ENCODE measurements around the gene ADCY10.
"Not testable (repeated sequence)": the region's sequence is repeated elsewhere in the genome, so short reads cannot be mapped to it uniquely, and the experiment has no call there.

Gene ADCY10

DNA sequence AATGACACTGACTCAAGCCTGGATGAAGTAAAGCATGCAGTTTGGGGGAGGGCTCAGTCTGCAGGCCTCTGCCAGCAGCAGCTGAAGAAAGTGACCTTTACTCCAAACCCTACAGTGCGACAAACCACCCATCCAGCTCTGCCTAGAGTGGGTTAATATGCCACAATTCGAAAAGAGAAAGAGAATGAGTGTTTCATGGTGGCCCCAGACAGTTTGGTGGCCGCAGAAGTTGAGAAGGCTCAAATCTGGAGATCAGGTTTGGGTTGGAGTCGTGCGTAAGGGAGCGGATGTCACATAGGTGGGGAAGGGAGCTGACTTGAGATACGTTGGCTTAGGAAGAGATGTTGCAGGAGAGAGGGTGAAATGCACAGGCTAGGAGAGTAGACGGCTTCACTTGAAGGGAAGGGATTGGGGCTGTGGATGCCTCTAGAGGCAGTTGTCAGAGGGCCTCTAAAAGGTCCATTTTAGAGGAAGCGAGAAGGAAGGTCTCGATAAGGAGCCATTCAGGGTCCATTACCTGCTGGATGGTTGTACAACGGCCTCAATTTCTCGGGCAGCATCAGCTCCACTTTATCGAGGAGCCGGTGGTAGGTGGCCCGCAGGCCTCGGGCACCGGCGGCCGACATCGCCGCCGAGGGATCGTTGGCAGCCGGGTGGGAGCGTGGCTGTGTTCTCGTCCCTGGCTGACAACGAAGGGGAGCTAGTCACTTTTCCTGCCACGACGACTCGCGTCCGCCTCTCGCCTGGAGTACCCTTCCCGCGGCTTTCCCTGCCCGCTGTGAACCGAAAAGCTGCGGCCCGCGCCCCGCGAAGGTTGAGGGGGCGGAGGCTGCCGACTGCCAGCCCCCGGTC lies 21.5 kb upstream of the ADCY10 start:
- TF ChIP-seq, protein P1, sequence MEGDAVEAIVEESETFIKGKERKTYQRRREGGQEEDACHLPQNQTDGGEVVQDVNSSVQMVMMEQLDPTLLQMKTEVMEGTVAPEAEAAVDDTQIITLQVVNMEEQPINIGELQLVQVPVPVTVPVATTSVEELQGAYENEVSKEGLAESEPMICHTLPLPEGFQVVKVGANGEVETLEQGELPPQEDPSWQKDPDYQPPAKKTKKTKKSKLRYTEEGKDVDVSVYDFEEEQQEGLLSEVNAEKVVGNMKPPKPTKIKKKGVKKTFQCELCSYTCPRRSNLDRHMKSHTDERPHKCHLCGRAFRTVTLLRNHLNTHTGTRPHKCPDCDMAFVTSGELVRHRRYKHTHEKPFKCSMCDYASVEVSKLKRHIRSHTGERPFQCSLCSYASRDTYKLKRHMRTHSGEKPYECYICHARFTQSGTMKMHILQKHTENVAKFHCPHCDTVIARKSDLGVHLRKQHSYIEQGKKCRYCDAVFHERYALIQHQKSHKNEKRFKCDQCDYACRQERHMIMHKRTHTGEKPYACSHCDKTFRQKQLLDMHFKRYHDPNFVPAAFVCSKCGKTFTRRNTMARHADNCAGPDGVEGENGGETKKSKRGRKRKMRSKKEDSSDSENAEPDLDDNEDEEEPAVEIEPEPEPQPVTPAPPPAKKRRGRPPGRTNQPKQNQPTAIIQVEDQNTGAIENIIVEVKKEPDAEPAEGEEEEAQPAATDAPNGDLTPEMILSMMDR (IDR thresholded peaks at IDR 0.05; ENCODE audit: low read depth, low read length): no peak
- no peak for DNase-seq (ENCODE audit: extremely low read depth, low read depth)

DNA sequence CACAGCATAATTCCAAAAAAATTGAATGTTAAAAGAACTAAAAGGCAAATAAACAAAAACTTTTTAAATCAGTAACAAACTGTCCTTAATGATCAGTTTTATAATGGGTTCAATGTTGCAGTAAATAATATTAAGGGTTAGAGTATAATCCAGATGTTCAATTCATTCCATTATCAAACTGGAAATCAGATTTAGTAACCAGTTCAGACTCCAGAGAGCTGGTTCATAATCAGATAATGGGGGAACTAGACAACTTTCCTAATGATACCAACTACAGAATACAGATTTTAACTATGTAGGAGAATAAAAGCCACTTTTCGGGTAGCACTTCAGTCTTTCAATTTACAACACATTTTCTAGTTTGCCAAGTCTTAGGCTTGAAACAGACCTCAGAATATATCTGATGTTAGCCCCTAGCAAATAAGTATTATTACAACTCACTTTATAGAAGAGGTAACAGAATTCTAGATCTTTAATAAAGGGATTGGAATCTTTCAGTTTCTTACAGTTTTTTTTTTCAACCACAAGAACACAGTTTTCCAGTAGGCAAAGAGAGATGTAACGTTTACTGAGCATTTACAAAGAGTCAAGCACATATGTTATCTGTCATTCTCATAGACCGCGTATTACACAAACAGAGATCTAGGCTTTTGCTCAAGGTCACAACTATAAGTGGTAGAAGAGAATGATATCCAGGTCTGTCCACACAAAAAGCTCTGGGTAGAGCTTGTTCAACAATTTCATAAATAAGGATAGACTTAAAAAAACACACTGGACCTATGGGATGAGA lies 20.7 kb upstream of the ADCY10 start:
- DNase-seq (ENCODE audit: extremely low read depth, low read depth): no peak
- TF ChIP-seq, protein P1 (IDR thresholded peaks at IDR 0.05; ENCODE audit: low read depth, low read length): no peak

DNA sequence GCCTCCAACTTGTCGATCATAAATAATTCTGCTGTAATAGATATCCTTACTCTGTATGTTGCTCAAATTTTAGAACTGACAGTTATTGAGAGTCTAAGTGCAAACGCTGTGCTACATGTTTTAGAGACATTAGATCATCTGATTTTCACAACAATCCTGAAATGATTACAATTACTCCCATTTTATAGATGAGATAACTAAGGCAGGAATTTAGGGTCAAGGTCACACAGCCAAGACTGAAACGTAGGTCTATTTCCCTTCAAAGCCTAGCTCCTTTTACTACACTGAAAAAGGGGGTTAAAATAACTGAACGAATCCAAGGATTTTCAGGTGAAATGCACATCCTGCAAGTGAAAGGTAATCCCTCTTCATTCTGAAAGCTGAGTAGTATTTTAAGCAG lies 19.9 kb upstream of the ADCY10 start:
- no peak for DNase-seq (ENCODE audit: extremely low read depth, low read depth)
- TF ChIP-seq, protein P1 (IDR thresholded peaks at IDR 0.05; ENCODE audit: low read depth, low read length): no peak

DNA sequence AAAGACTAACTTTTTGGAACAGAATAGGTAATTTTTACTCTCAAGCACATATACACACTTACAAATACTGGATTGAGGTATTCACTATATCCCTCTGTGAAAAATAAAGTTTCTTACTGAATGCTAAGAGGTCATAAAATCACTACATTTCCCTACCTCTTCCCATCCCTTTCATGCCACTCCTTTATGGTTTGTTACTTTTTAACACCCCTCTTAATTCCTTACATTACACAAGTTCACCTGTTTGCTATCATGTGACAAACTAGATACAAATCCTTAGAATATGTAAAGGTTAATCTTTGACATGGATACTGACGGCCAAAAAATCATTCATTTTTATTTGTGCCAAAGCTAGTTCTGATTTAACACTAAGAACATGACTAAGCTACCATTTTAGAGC lies 15.8 kb upstream of the ADCY10 start:
- TF ChIP-seq, protein P1 (IDR thresholded peaks at IDR 0.05; ENCODE audit: low read depth, low read length): no peak
- DNase-seq (ENCODE audit: extremely low read depth, low read depth): no peak

DNA sequence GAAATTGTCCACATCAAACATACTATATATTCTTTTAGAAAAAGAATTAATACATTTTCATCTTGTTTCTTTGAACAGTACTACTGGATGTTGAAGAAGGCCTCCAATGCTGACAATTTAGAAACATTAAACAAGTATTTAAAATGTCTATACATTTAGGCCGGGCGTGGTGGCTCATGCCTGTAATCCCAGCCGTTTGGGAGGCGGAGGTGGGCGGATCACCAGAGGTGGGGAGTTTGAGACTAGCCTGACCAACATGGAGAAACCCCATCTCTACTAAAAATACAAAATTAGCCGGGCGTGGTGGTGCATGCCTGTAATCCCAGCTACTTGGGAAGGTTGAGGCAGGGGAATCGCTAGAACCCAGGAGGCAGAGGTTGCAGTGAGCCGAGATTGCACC lies 15.0 kb upstream of the ADCY10 start:
- DNase-seq (ENCODE audit: extremely low read depth, low read depth): not testable (repeated sequence)

DNA sequence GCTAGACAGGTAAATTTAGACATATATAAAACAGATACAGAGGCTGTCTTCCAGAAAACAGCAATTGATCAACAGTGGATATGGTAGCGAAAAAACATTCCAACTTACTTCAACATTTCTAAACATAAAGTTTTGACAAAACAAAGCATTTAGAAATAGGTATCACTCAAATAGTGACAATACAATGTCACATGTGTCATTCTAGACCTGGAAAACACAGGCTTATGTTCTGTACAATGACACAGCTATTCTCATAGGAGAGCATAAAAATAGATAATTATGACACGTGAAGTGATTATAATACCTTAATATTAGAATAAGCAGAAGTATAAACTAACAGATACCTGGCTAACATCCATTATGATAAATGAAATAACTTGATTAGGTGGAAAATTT lies 14.5 kb upstream of the ADCY10 start:
- TF ChIP-seq, protein P1 (IDR thresholded peaks at IDR 0.05; ENCODE audit: low read depth, low read length): no peak

DNA sequence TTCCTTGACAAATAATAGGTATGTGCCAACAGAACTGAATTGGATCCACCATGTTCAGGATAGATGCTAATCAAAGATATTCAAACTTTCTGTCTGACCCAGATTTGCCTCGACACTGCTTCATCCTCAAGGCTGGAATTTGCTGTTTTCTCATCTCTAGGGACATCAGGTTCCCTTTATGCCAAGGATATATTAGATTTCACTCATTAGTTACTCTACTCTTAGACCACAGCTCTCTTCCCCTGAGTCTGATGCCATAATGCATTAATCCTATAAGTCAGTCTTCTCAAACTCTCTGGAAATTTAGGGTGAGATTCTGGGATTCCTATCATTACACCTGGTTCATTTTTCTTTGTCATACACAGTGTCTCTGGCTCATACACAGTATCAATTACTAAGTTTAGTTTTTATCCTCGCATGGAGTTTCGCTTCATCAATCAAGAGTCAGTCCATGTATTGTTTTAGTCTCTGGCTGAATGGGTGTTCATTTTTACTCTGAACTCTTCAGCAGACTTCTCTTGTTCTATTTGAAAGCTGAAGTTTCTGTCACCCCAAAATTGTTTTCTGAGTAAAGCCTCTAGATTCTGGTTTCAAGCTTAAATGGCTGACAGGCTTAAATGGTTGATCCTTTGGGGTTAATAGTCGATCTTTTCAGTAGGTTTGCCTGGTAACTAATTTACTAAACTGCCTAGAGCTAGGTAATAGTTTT lies 13.3 kb upstream of the ADCY10 start:
- DNase-seq (ENCODE audit: extremely low read depth, low read depth): no peak
- TF ChIP-seq, protein P1 (IDR thresholded peaks at IDR 0.05; ENCODE audit: low read depth, low read length): no peak

More for the DNA sequence above, 14.5 kb upstream of the ADCY10 start:
- no peak for DNase-seq (ENCODE audit: extremely low read depth, low read depth)
